ENCODE data around the gene PITPNC1.

PITPNC1 gene

DNA sequence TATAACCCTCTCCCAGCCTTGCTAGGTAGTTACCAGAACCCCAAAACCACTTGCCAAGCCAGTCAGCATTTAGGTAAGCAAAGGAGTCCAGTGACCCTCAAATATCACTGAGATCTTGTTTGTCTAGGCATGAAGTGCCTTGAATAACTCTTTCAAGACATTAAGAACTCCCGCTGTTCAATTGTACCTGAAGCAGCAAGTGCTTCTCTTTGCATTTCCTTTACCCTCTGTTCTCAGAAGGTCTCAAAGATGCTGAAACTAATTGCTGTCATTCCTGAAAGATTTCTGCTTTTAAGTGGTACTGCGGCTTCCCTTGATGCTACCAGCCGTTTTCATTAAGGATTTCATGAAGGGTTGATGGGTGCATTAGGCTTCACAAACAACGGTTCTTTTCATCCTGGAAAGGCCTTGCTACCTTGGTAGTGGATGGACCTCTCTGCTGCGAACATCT lies 142.7 kb downstream of the PITPNC1 start:
- no peak for DNase-seq

DNA sequence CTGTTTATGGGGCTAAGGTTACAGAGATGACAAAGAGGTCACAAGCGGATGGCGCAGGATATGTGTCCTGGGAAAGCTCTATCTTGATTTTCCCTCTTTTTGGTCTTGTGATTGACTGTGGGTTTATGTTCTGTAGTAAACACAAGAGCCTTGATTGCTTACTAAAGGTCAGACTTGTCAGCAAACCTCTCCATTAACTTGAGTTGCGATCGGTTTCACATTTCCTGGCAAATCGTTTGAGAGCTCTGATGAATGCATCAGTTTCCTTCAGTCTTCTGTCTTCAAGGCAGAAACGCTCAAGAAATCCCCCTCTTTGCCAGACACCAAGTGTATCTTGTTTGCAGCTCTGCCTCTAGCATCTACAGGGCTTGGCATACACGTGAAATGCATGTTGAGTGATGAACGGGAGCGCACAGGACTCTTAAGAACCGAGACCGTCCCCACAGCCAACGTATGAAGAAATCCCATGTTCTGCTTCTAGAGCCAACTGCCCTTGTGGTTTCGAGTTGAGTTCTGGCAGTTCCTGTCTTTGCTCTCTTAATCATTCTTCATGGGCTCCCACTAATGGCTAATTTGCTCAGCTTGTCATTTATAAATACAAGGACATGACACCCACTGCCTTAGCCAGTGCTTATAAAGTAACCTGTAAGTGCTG lies 143.3 kb downstream of the PITPNC1 start:
- DNase-seq: no peak

DNA sequence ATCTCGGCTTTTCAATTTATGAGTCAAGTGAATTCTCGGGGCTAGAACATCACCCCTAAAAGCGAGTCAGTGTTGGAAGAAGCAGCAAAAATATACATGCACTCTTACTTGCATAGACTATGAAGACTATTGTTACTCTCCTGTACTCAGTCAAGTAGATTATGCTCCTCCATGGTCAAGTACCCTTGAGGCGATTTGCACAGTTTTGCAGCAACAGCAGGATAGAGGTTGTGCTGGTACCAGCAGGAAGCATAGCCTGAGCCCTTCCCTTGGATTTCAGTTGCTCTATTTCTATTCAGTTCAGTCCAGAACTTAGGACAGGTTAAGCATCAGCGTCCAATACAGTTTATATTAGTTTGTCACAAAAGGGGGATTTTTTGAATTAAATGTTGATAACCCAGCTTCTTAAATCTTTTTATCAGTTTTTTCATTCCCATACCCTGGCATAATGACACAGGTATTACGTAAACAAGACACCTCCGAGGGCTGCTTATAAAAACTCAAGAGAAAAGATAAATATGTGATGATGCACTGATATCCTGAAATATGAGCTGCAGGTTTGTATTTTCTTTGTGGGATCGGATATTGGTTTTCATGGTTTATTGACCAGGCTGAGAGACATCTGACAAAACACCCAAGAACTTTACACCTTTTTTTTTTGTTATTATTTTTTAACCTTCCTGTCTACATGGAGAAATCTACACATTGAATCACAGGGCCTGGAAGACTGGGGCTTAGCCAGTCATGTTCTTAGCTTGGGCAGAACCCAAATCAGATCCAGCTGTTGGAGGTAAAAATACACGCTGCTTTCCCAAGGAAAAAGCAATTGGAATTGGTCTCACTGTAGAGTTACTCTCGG lies 144.1 kb downstream of the PITPNC1 start:
- DNase-seq: no peak

DNA sequence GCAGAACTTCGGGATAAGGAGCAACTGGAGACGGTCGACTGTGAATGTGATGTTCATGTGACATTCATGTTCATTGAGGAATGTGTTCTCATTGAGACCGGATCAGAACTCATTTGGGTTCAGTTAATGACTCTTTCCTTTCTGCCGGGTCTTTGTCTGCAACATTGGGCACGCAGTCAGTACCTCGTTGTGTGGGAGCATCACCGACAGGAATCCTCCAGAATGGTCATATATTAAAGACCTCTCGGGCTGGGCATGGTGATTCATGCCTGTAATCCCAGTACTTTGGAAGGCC lies 144.6 kb downstream of the PITPNC1 start:
- no peak for DNase-seq

DNA sequence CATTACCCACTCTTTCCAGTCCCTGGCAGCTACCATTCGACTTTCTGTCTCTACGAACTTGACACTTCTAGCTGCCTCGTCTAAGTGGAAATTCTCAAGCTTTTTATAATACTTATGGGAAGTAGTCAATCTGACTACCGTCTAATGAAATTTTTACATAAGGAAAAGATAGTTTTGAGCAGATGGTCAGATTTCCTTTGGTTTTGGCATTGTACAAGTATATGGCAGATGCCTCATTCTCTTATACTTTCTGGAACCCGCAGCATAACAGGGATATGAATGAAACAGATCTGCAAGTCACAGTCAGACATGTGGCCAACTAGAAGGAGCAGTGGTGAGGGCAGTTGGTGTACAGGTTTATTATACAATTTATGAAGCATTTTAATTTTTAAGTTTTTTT lies 146.0 kb downstream of the PITPNC1 start:
- no peak for DNase-seq

DNA sequence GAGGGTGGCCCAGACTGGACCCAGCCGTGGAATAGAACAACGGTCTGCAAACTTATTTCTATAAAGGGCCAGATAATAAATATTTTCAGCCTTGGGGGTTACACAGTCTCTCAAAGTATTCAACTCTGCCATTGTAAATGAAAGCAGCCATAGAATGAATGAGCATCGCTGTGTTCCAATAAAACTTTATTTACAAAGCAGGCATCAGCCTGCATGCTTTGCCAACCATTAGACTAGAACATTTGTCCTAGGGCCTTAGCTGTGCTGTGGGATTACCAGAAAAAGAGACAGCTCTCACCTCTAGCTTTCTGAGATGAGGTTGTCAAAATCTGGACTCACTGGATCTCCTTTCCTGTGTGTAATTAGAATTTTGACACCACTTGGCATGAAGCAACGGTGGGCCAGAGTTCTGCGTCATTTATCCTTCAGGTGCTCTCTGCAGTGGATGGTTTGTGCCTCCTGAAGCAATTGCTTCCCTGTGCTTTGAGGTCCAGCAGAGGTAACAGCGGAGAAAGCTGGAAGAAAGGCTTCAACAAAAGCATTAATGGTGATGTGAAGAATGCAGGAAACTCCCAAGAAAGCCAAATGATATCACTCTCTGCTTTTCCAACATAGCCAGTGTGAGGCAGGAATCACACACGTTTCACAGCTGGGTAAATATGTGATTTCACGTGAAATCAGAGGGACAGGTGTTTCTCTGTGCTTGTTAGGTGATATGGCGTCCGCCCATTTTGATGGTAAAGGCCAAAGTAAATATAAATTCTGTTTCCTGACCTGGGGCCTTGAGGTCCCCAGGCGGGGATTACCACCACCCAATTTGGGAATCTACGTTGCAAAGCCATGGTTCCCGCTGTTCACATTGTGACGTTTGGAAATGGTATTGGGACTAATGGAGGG lies 148.4 kb downstream of the PITPNC1 start:
- no peak for DNase-seq

DNA sequence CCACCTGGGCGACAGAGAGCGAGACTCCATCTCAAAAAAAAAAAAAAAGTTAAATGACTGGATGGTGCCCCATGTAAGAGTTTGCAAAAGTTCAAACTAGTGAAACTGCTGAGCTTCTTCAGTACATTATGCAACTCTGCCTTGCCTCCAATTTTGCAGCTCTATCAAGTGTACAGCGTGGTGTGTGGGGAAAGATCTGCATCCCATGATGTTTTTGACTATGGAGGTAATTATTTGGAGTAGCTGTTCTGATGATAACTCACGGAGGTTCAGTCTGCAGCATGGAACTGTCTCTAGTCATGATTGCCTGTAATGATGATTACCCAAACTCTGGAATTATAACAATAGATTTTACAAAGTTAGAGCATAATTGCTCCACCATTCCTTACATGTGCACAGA lies 149.6 kb downstream of the PITPNC1 start:
- no peak for DNase-seq

DNA sequence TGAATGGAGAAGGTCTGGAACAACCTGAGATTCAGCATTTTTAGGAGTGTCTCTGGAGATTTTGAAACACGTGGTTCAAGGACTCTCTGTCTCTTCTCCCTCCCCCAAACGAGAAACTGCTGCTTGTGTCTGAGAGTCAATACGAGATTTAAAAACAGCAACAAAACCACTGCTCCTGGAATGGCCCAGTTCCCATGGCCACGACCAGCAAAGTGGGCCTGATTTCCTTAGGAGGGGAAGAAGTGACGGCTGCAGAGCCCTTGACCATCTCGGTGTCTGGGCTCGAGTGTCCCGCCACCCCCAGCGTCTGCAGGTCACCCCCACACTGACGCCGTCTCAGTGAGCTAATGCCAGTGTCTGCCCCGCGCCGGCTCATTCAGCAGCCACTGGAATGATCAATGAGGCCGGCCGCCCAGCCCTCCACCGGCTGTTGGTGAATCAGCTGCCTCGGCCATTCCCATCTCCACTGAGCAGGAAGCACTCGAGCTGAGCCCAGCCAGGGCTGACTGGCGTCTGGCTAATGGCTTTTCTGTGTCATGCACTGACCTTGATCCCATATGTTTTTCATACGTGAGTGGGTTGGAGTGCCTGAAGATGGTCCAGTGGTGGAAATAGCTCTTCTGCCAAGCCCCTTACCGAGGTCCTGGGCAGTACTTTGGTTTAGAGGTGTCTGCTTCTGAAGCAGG lies 151.8 kb downstream of the PITPNC1 start:
- DNase-seq: no peak

DNA sequence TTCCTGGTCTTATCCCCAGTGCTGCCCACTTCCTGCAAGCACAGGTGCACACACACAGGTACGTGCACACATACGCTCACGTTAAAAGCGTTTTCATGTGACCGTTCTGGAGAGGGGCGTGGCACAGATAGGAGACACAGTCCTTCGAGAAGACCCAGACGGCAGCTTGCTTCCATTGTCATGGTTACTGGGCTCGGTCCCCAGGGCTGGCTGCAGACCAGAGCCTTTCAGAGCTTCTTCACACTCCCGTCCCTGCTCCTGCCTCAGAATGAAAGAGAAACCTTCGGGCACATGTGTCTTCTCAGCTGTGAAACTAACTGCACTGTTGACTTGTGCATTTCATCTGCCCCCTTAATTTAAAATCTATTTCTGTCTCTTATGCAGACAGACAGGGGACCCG lies 154.2 kb downstream of the PITPNC1 start:
- no peak for DNase-seq

DNA sequence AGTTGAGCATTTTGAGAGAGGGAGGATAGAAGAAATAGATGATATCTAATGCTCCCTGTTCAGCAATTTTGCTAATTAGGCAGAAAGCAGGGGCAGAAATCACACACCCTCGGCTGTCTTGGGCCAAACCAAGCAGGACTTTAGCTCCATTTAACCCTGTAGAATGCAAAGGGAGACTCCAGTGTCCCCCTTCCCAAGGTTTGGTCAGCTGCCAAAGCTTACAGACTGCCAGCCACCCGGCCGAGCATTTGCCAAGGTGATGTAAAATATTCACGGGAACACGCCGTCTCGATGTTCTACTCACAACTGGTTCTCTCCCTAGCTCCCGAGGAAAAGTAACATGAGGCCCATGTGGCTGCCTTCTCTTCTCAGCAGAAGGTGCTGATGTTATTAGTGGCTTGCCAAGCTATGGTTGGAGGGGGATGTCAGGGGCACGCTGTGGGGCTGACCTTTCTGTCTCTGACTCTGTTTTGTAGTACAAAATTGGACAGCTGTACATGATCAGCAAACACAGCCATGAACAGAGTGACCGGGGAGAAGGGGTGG lies 155.3 kb downstream of the PITPNC1 start:
- no peak for DNase-seq

DNA sequence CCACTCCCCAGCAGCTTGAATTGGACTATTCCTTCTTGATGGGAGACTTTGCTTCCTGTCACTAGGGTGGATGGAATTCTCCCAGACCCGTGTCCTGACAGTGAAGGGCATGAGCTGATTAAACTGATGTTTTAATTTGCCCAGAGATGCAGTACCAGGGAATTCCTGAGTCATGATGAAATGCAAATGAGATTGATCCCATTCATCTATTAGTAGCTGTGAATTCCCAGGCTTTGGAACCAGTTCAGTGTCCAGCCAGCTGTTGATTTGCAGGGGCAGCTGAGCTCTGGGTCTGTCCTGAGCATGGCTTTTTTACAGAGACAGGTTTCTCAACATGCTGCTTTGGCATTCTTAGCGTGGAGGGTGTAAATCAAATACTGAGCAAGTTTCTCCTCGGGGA lies 157.9 kb downstream of the PITPNC1 start:
- DNase-seq: no peak

DNA sequence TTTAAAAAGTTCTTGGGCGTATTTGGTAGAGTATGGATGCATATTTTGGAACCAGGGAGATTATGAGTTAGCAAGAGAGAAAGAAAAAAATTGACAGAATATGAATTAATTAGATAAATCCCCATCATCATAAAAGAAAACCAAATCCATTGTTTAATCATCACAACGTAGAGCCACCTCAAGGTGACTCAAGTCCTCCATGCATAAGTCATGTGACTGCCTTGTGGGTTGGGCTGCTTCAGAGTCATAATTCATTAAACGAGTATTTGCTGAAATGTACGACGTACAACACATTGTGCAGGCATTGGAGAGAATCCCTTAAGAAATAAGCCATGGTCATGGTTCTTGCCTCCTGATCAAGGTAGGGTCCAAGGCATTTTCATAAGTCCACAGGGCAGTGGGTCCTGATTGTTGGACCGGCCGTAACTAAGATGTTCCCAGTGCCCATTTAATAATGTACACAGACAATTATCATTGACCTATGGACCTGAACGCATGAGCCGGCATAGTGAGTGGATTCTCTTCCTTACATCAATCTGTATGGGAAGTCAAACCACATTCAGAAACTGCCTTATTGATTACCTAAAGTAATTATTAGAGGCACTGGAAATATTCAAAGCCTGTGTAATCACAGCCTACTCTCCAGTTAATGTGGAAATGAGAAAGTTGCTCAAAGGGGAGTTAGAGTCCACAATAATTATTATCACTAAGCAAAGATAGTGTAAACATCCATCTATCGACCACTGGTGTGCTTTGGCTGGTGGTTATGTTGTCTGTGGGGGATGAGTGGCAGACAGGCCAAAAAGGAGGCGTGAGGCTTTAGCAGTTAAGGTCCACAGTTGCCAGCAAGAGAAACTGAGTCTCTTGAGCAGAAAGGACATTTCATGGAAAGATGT lies 165.4 kb downstream of the PITPNC1 start:
- DNase-seq: peak; percentile 10

DNA sequence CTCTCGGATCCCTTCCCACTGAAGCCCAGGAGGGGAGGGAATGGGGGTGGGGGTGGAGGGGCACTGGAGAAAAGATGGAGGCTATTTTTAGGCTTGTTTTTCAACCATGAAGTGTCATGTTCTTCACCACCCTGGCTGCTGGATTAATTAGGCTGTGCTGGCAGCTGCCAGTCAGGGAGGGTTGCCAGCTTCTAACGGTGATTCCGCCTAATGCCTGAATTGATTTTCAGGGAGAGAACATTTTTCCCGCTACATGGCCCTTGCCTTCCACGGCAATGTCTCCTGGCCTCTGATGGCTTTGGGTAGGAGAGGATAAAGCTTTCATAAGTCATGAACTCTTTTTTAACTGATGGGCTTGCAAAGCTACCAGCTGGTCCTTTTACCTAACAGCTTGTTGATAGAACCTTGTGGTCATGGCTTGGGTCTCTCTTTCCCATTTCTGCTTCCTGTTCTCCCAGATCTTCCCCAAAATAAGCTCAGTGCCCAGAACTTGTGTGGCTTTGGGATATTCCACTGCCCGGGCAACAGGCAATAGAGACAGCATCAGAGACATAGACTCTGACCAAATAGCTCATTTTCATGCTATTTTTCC lies 167.4 kb downstream of the PITPNC1 start:
- no peak for DNase-seq

DNA sequence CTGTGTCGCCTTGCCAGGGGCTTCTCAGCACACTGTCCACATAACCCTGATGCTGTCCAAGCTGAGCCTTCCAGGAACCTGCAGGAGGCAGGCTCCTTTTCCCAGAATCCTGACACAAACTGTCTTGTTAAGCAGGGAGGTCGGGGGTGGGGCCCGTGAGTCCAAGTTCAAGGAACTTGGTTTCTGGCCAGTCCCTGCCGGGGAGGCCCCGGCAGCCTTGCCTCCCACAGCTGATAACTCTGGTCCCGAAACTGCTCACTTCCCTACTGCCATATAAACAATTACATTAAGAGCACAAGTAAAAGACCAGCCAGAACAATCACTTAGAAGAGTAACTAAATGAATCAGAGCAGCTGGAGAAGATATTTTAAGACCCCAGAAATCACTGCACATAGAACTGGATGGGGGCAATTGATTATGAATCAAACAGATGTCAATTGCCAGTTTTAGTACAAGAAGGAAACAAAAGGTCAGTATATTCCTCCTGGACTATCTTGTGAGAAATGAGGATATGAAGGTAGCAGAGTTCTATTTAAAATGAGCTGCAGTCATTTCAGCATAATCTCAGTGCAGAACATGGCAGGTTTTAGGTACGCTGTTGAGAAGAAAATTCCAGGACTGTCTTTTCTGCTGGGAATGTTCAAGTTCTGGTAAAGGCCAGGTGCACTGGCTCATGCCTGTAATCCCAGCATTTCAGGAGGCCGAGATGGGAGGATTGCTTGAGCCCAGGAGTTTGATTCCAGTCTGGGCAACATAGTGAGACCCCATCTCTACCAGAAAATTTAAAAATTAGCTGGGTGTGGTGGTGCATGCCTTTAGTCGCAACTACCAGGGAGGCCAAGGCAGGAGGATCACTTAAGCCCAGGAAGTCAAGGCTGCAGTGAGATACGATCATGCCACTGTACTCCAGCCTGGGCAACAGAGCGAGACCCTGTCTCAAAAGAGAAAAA lies 169.8 kb downstream of the PITPNC1 start:
- DNase-seq: no peak

DNA sequence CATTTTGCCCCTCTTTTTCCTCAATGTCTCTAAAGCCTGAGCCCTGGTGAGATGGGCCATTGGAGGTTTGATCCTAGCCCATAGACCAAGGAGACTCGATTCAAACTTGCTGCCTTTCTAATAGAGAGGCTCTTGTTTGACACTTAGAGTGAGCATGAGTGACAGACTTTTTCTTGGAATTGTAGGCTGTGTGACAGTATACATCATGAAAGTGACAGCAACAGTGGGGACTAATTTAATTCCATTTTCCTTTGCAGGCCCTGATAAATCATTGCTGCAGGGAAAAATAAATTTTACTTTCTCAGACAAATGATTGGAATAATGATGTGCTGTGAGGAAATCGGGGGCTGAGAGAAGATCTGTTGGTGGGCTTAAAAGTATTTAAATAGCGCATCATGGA lies 171.6 kb downstream of the PITPNC1 start:
- no peak for DNase-seq

DNA sequence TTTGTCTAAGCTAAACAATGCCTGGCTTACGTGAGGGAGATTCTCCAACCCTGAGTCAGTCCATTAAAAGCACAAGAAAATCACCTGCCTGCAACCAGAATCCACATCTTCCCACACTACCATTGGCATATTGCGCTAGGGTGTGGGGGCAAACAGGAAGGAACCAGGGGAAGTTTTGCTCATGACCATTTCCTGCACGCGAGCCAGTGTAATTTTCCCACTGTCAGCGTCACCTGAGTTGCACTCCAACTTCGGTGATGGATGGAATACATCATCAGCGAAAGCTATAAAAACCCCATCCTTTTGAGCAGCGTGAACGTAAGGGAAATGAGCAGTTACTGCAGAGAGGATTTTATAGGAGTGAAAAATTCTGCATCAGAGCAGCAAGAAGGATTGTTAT lies 172.7 kb downstream of the PITPNC1 start:
- no peak for DNase-seq

DNA sequence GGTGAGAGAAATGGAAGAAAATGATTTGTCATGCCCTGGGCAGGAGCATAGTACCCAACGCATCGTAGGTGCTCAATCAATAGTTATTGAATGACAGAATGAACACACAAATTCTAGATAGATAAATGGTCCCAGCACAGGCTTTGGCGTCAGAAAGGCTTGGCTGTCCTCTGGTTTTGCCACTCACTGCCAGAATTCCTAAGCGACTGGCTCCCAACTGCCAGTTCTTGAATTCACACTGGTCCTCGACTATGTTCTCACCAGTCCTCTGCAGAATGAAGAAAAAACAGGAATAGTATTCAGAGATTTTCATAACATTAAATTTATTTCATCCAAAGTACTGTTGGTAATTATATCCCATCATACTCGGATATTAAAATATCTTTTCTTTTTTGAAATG lies 177.6 kb downstream of the PITPNC1 start:
- no peak for DNase-seq

DNA sequence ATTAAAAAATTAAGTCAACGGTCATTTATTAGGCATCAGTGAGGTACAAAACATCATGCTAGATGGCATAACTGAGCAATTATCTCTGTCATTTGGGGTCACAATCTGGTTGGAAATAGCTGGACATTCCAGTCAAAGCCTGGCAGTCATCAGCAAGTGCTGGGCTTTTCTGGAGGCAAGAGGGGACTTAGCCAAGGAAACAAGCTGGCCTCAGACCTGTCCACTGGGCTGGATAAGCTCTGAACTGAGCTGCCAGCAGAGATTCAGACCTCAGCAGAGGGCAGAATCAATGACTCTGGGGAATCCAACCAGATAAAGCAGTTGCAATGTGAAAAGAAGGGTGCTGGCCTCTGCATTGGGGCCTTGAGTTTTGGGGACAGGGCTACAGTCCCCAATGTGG lies 178.8 kb downstream of the PITPNC1 start:
- DNase-seq: no peak

DNA sequence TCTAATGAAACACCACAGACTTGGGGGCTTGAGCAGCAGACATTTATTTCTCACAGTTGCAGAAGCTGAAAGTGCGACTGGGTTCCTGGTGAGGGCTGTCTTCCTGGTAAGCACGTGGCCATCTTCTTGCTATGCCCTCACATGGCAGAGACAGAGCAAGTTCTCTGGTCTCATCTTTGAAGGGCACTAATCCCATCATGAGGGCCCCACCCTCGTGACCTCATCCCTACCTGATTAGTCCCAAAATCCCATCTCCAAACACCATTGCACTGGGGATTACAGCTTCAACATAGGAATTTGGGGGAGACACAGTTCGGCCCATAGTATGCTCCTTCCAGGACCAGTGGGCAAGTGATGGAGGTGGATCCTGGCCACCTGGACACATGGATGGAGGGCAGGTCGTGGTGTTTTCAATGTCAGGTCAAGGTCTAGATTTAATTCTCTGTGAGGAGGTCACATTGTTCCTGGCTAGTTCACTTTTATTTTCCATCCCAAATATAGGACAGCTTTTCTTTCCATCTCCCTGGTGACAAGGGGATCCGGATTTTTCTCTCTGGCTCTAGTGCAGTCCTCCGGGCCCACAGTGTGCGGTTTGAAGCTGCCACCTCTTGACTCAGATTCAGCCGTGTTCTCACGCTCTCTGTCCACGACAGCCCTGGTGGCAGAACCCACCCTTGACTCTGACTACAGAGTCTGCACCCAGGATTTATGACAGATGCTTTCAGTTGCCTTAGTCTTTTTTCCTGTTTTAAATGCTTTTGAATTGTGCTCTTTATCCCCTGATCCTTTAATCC lies 180.2 kb downstream of the PITPNC1 start:
- no peak for DNase-seq

All from activated naive CD4-positive, alpha-beta T cell treated with Interleukin-2 at 50 U/mL for 16 hours (primary cell).